B cell (primary cell): ENCODE data around the gene PALD1. TPM values are rescaled to one million over a fixed set of nuclear protein-coding genes. Genes with fewer than 3 reads are reported as not detected.

Experiments
- ATAC-seq: fragments of 200-7000 bp; cut with Tn5 transposase; one replicate; pipeline ENCODE4 v1.10.0; 2021; ENCODE audit warnings: low read depth, mild to moderate bottlenecking, moderate number of reproducible peaks, moderate library complexity
- CTCF ChIA-PET: fragments of 350-600 bp; sonication (Branson Sonifier 250); formaldehyde crosslinking; loops from one replicate; lab custom pipeline; 2021; ENCODE audit warnings: antibody characterized with exemption, inconsistent platforms; lab: Charles Lee
- POLR2A ChIA-PET: fragments of 350-600 bp; sonication (Branson Sonifier 250); formaldehyde crosslinking; loops from one replicate; lab custom pipeline; 2021; ENCODE audit warnings: antibody characterized with exemption; lab: Charles Lee
- DNase-seq: peaks from one replicate; pipeline ENCODE4 v3.0.0; 2013
- H2AFZ ChIP-seq: 2 replicates; pipeline ENCODE4 v1.6.1; 2012; ENCODE audit warnings: mild to moderate bottlenecking, low read depth, low read length; ENCODE audit not compliant: insufficient read depth, poor library complexity, severe bottlenecking
- H3K27ac ChIP-seq, 2 donors: 1 replicate in 1 of 2; 2 replicates in 1 of 2; pipeline ENCODE4 v1.5.1; 2012 to 2013; ENCODE audit warnings: low read length in 2 of 2, mild to moderate bottlenecking in 2 of 2, moderate library complexity in 1 of 2
- H3K27me3 ChIP-seq, 4 experiments: fragments of 200-600 bp in 1 of 4; sonication (generic) in 1 of 4; replicated peaks in 1 of 4; 1 replicate in 2 of 4; 2 replicates in 2 of 4; pipeline versions ENCODE4 v1.6.1 to v1.7.0; 2013 to 2016; ENCODE audit warnings: low read length in 3 of 4, mild to moderate bottlenecking in 2 of 4, mixed read lengths in 1 of 4, moderate library complexity in 1 of 4; ENCODE audit not compliant: insufficient read depth in 4 of 4, control insufficient read depth in 3 of 4; ENCODE audit errors: control extremely low read depth in 1 of 4
- H3K36me3 ChIP-seq, 2 experiments: replicated peaks in 1 of 2; 1 replicate in 1 of 2; 2 replicates in 1 of 2; pipeline versions ENCODE4 v1.6.1 to v1.7.1; 2013; ENCODE audit warnings: low read length in 1 of 2; ENCODE audit not compliant: insufficient read depth in 2 of 2, control insufficient read depth in 1 of 2; ENCODE audit errors: control extremely low read depth in 1 of 2, extremely low read depth in 1 of 2
- H3K4me1 ChIP-seq, 2 donors: fragments of 200-600 bp in 1 of 2; sonication (generic) in 1 of 2; 1 replicate in 1 of 2; 2 replicates in 1 of 2; pipeline versions ENCODE4 v1.5.1 to v1.6.1; 2013 to 2017; ENCODE audit warnings: low read length in 2 of 2; ENCODE audit not compliant: control insufficient read depth in 2 of 2, insufficient read depth in 2 of 2
- H3K4me2 ChIP-seq: replicated peaks from 2 replicates; pipeline ENCODE3; 2012; ENCODE audit warnings: mild to moderate bottlenecking, low read depth, low read length; ENCODE audit not compliant: poor library complexity, severe bottlenecking
- H3K4me3 ChIP-seq, 5 experiments: fragments of 200-600 bp in 1 of 5; sonication (generic) in 1 of 5; 1 replicate in 3 of 5; 2 replicates in 2 of 5; pipeline versions ENCODE4 v1.5.1 to v1.7.0; 2011 to 2016; ENCODE audit warnings: low read length in 4 of 5, mild to moderate bottlenecking in 4 of 5, low read depth in 2 of 5, control low read depth in 1 of 5, moderate library complexity in 1 of 5; ENCODE audit not compliant: insufficient read depth in 1 of 5; ENCODE audit errors: control extremely low read depth in 1 of 5, extremely low read depth in 1 of 5
- H3K79me2 ChIP-seq: fragments of 200-600 bp; sonication (generic); one replicate; pipeline ENCODE4 v1.6.0; 2016; ENCODE audit warnings: low read length; ENCODE audit not compliant: control insufficient read depth, insufficient read depth
- H3K9ac ChIP-seq: fragments of 200-600 bp; sonication (generic); 2 replicates; pipeline ENCODE4 v1.6.1; 2017; ENCODE audit warnings: mild to moderate bottlenecking, low read length, moderate library complexity
- H3K9me3 ChIP-seq, 3 donors: one replicate each; pipeline versions ENCODE4 v1.6.1 to v1.7.1; 2013; ENCODE audit warnings: low read length in 2 of 3; ENCODE audit not compliant: control insufficient read depth in 2 of 3, insufficient read depth in 1 of 3; ENCODE audit errors: control extremely low read depth in 1 of 3
- H4K20me1 ChIP-seq: 2 replicates; pipeline ENCODE4 v1.6.0; 2012; ENCODE audit warnings: mild to moderate bottlenecking, low read length; ENCODE audit not compliant: insufficient read depth, control insufficient read depth, poor library complexity, severe bottlenecking
- H3K27ac Mint-ChIP-seq: one replicate; pipeline ENCODE4 v1.8.0; 2021; ENCODE audit warnings: mixed read lengths
- H3K27me3 Mint-ChIP-seq: one replicate; pipeline ENCODE4 v1.8.0; 2021; ENCODE audit warnings: mixed read lengths
- H3K4me1 Mint-ChIP-seq: one replicate; pipeline ENCODE4 v1.8.0; 2021; ENCODE audit warnings: mixed read lengths
- H3K4me3 Mint-ChIP-seq: one replicate; pipeline ENCODE4 v1.8.0; 2021; ENCODE audit warnings: mixed read lengths
- H3K9me3 Mint-ChIP-seq: one replicate; pipeline ENCODE4 v1.8.0; 2022; ENCODE audit warnings: mixed read lengths; ENCODE audit not compliant: insufficient read depth
- EZH2 ChIP-seq: IDR thresholded peaks from 2 replicates; pipeline ENCODE4 v1.6.1; 2012; ENCODE audit warnings: borderline replicate concordance, low read depth, mild to moderate bottlenecking, moderate library complexity, low read length; ENCODE audit not compliant: insufficient read depth, poor library complexity, severe bottlenecking
- WGBS: methylation state at CpG from one replicate; pipeline ENCODE4 v1.1.5; 2013; ENCODE audit warnings: missing lambda C conversion rate; ENCODE audit not compliant: insufficient coverage; 5-methylcytosine and 5-hydroxymethylcytosine counted together
- intact Hi-C: fragments of 100-400 bp; cut with micrococcal nuclease; formaldehyde crosslinking; loops from one replicate; pipeline ENCODE4 v1.10.0; 2022
- polyA plus RNA-seq: library from polyadenylated mRNA; depleted of rRNA; stranded (reverse); fragments of >200 nt; gene quantifications from 2 replicates; pipeline ENCODE4 v1.2.3, GENCODE V29; 2012
- total RNA-seq, 2 donors: library from RNA; stranded (reverse); fragments of 120-200 nt in 1 of 2; gene quantifications; 1 replicate in 1 of 2; 2 replicates in 1 of 2; pipeline versions ENCODE4 v1.2.3 to v1.2.4, GENCODE V29; 2013 to 2022
- TF ChIP-seq, protein P1 (sequence below): fragments of 200-600 bp; IDR thresholded peaks from one replicate; pipeline ENCODE4 v1.8.0; 2022; ENCODE audit warnings: antibody characterized with exemption, mild to moderate bottlenecking

PALD1 gene
- total and polyA plus RNA-seq, 2 donors (not counting 1 experiment from before 2014, with no cell fraction given) = 2.2 to 2.8 TPM

DNA sequence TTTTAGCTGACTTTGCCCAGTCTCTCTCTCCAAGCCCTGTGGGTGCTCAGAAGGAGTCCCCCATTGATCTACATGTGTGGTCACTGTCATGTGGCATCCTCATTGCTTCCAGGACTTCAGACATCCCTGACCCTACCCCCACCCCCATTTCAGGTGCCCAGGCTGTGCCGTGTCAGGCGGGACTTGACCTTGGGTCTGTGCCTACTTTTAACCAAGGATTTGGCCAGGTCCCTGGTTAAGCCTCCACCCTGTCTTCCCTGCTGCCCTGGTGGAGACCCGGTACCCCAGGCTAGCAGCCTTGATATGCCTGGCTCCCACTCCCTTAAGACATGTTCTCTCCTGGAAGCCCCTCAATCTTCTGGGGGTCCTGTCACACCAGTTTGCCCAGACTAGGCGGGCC is 92.7 kb downstream of the PALD1 start:
- H3K27ac ChIP-seq = no peak overlapping the region
- POLR2A ChIA-PET = no interaction called here

DNA sequence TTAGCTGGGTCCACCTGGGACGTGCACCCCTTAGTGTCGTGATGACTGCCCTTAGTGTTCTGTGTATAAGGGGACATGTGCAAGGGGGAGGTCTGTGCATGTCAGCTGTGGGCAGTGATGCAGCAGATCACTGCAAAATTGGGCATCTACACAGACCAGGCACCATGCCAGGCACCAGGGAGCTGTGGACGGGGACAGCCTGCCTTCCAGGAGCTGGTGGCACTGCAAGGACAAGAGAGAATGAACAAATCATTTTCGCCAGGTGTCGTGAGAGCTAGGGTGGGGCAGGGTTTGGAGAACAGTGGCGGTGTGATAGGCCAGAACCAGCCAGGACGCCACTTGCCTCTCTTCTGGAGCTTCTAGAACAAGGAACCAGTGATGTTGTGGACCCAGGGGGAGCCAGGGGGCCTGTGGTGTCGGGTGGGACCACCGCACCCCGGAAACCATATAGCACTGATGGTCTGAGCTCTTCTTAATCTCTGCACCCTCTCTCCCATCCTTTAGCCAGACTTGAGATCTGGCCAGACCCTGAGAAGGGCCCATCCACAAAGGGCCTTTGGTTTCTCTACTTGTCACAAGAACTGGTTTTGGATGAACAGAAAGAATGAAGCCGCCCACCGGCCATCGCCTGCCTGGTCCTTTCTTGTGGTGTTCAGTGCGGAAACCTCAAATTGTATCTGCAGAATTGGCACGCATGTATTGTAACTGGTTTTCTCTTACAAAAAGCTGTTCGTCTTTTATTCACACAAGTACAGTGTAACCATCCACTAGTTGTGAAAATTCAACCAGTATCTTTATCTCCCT is 93.3 kb downstream of the PALD1 start:
- Mint-ChIP-seq H3K4me1 (peaks cover 20% of the 10 kb centered on the region), H3K27ac (no peak overlapping the region), H3K9me3 (no peaks in the 10 kb centered on the region), H3K27me3 (no peaks in the 10 kb centered on the region), H3K4me3 (no peak overlapping the region)
- Histone ChIP-seq H3K27ac (no peak overlapping the region), H3K4me2 (no peak overlapping the region), H3K79me2 (no peaks in the 10 kb centered on the region), H3K4me3 (no peak overlapping the region), H3K9ac (no peak overlapping the region), H3K9me3 (no peaks in the 10 kb centered on the region), H3K27me3 (no peaks in the 10 kb centered on the region), H4K20me1 (no peaks in the 10 kb centered on the region), H2AFZ (no peak overlapping the region), H3K36me3 (no peaks in the 10 kb centered on the region), H3K4me1 (peaks cover 15% of the 10 kb centered on the region in 2 donors)
- TF ChIP-seq EZH2 = no peak
- TF ChIP-seq, protein P1, sequence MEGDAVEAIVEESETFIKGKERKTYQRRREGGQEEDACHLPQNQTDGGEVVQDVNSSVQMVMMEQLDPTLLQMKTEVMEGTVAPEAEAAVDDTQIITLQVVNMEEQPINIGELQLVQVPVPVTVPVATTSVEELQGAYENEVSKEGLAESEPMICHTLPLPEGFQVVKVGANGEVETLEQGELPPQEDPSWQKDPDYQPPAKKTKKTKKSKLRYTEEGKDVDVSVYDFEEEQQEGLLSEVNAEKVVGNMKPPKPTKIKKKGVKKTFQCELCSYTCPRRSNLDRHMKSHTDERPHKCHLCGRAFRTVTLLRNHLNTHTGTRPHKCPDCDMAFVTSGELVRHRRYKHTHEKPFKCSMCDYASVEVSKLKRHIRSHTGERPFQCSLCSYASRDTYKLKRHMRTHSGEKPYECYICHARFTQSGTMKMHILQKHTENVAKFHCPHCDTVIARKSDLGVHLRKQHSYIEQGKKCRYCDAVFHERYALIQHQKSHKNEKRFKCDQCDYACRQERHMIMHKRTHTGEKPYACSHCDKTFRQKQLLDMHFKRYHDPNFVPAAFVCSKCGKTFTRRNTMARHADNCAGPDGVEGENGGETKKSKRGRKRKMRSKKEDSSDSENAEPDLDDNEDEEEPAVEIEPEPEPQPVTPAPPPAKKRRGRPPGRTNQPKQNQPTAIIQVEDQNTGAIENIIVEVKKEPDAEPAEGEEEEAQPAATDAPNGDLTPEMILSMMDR = no peak
- ChIA-PET POLR2A (no interaction called here), CTCF (no interaction called here)
- 90% methylated on average over 16 of the region's 16 CpGs for WGBS
- DNase-seq (no peak), ATAC-seq (no peak)
- intact Hi-C loops = no loop called here

More for the DNA sequence above, 92.7 kb downstream of the PALD1 start:
- Histone ChIP-seq H2AFZ (no peak overlapping the region), H3K4me3 (no peak overlapping the region), H4K20me1 (no peaks in the 10 kb centered on the region), H3K4me2 (no peak overlapping the region), H3K9me3 (no peaks in the 10 kb centered on the region), H3K4me1 (peaks cover 9% of the 10 kb centered on the region in 2 donors), H3K36me3 (no peaks in the 10 kb centered on the region), H3K79me2 (no peaks in the 10 kb centered on the region), H3K9ac (no peak overlapping the region), H3K27me3 (no peaks in the 10 kb centered on the region)
- 83% methylated on average over 3 of the region's 4 CpGs for WGBS
- TF ChIP-seq EZH2 = no peak
- TF ChIP-seq, protein P1 = no peak
- H3K4me3 Mint-ChIP-seq = no peak overlapping the region
- H3K4me1 Mint-ChIP-seq = peaks cover 14% of the 10 kb centered on the region
- intact Hi-C loops = no loop called here
- H3K27ac Mint-ChIP-seq = no peak overlapping the region
- H3K9me3 Mint-ChIP-seq = no peaks in the 10 kb centered on the region
- CTCF ChIA-PET = no interaction called here
- ATAC-seq (no peak), DNase-seq (no peak)
- no peaks in the 10 kb centered on the region for H3K27me3 Mint-ChIP-seq
